Astrocyte (in vitro differentiated cells and primary cell): ENCODE data around the gene OR52A5.

Experiments used
- EZH2 ChIP-seq: IDR thresholded peaks from 2 replicates; pipeline ENCODE4 v1.6.1; 2012; ENCODE audit warnings: mild to moderate bottlenecking, low read length, inconsistent platforms; ENCODE audit not compliant: insufficient read depth
- TF ChIP-seq, protein P1 (sequence below): IDR thresholded peaks from 2 replicates; pipeline ENCODE4 v1.5.1; 2011; ENCODE audit warnings: low read depth, mild to moderate bottlenecking, inconsistent platforms, low read length, moderate library complexity; ENCODE audit not compliant: insufficient read depth

- TF ChIP-seq, protein P1, sequence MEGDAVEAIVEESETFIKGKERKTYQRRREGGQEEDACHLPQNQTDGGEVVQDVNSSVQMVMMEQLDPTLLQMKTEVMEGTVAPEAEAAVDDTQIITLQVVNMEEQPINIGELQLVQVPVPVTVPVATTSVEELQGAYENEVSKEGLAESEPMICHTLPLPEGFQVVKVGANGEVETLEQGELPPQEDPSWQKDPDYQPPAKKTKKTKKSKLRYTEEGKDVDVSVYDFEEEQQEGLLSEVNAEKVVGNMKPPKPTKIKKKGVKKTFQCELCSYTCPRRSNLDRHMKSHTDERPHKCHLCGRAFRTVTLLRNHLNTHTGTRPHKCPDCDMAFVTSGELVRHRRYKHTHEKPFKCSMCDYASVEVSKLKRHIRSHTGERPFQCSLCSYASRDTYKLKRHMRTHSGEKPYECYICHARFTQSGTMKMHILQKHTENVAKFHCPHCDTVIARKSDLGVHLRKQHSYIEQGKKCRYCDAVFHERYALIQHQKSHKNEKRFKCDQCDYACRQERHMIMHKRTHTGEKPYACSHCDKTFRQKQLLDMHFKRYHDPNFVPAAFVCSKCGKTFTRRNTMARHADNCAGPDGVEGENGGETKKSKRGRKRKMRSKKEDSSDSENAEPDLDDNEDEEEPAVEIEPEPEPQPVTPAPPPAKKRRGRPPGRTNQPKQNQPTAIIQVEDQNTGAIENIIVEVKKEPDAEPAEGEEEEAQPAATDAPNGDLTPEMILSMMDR = no peak
- no peak for TF ChIP-seq EZH2
Measured at GRCh38 chr11:5171856-5172255, 33.7 kb upstream of the OR52A5 start.
